ENCODE results near the gene MYBPC2. TPM values are rescaled to one million over a fixed set of nuclear protein-coding genes. Genes with fewer than 3 reads are reported as not detected.

Gene MYBPC2
- total and polyA plus RNA-seq, 7 donors = 0.95 TPM; not detected in 6

GRCh38 chr19:50455992-50456391, 23.3 kb downstream of the MYBPC2 start:
- intact Hi-C loops (cut with DNase I) = no loop called here

GRCh38 chr19:50457300-50457699, 24.6 kb downstream of the MYBPC2 start:
- Histone ChIP-seq H3K27ac (no peak overlapping the region), H3K27me3 (peaks cover 4 to 50% (median 26%) of the 10 kb centered on the region in 3 donors), H3K9me3 (no peaks in the 10 kb centered on the region), H3K4me3 (no peak overlapping the region), H3K36me3 (no peaks in the 10 kb centered on the region), H3K4me1 (no peaks in the 10 kb centered on the region)
- DNase-seq = no peak
- WGBS, 2 donors = 87% methylated on average over 5 of the region's 5 CpGs
- intact Hi-C loops (cut with DNase I) = no loop called here
- TF ChIP-seq CTCF (IDR thresholded peaks at IDR 0.05) (no peak), POLR2AphosphoS5 (IDR thresholded peaks at IDR 0.05) (no peak), EP300 (IDR thresholded peaks at IDR 0.05) (no peak), POLR2A (IDR thresholded peaks at IDR 0.05) (no peak)

More at GRCh38 chr19:50455992-50456391, 23.3 kb downstream of the MYBPC2 start:
- H3K27ac ChIP-seq = no peak overlapping the region
- H3K27me3 ChIP-seq = peaks cover 4 to 41% (median 24%) of the 10 kb centered on the region in 3 donors
- H3K4me1 ChIP-seq = no peaks in the 10 kb centered on the region
- H3K36me3 ChIP-seq = no peaks in the 10 kb centered on the region
- 79 to 90% methylated on average over 2 of the region's 2 CpGs for WGBS, 2 donors
- no peak for TF ChIP-seq POLR2AphosphoS5 (IDR thresholded peaks at IDR 0.05)
- TF ChIP-seq POLR2A (IDR thresholded peaks at IDR 0.05) = no peak
- no peak for TF ChIP-seq EP300 (IDR thresholded peaks at IDR 0.05)
- no peak for TF ChIP-seq CTCF (IDR thresholded peaks at IDR 0.05)
- H3K4me3 ChIP-seq = no peak overlapping the region
- DNase-seq = no peak
- no peaks in the 10 kb centered on the region for H3K9me3 ChIP-seq

GRCh38 chr19:50458396-50459066, 25.8 kb downstream of the MYBPC2 start:
- TF ChIP-seq EP300 (IDR thresholded peaks at IDR 0.05) (no peak), POLR2A (IDR thresholded peaks at IDR 0.05) (no peak), CTCF (IDR thresholded peaks at IDR 0.05) (no peak), POLR2AphosphoS5 (IDR thresholded peaks at IDR 0.05) (no peak)
- peaks cover 4 to 50% (median 26%) of the 10 kb centered on the region in 3 donors for H3K27me3 ChIP-seq
- intact Hi-C loops (cut with DNase I) = no loop called here

GRCh38 chr19:50459067-50459456, 26.4 kb downstream of the MYBPC2 start:
- no peaks in the 10 kb centered on the region for H3K4me1 ChIP-seq
- no peaks in the 10 kb centered on the region for H3K36me3 ChIP-seq
- WGBS, 2 donors = 41 to 60% methylated on average over 32 of the region's 32 CpGs
- intact Hi-C loops (cut with DNase I) = no loop called here
- no peak overlapping the region for H3K27ac ChIP-seq
- TF ChIP-seq CTCF (IDR thresholded peaks at IDR 0.05) (no peak), POLR2AphosphoS5 (IDR thresholded peaks at IDR 0.05) (no peak), POLR2A (IDR thresholded peaks at IDR 0.05) (no peak), EP300 (IDR thresholded peaks at IDR 0.05) (no peak)
- peaks cover 4 to 50% (median 26%) of the 10 kb centered on the region in 3 donors for H3K27me3 ChIP-seq
- no peaks in the 10 kb centered on the region for H3K9me3 ChIP-seq
- no peak for DNase-seq
- no peak overlapping the region for H3K4me3 ChIP-seq

More at GRCh38 chr19:50458396-50459066, 25.8 kb downstream of the MYBPC2 start:
- Histone ChIP-seq H3K9me3 (no peaks in the 10 kb centered on the region), H3K27ac (no peak overlapping the region), H3K4me3 (no peak overlapping the region), H3K4me1 (no peaks in the 10 kb centered on the region), H3K36me3 (no peaks in the 10 kb centered on the region)
- no peak for DNase-seq
- 41 to 48% methylated on average over 50 of the region's 50 CpGs for WGBS, 2 donors

All from sigmoid colon (tissue), 7 donors.